ACC112 (cell line): Measurements from ENCODE around the gene TRMT112.
A peak's percentile ranks its signal among the peaks of the same experiment; 100 is the strongest.

Experiments
- H2AFZ ChIP-seq: fragments of 200-600 bp; sonication (generic); one replicate; pipeline ENCODE4 v1.6.0; 2017; ENCODE audit warnings: antibody characterized with exemption, low read length; ENCODE audit not compliant: unreplicated experiment
- H3K27ac ChIP-seq: fragments of 200-600 bp; sonication (generic); 2 replicates; pipeline ENCODE4 v1.5.1; 2014; ENCODE audit warnings: low read depth, mild to moderate bottlenecking, antibody characterized with exemption, low read length, moderate library complexity
- H3K27me3 ChIP-seq: fragments of 200-600 bp; sonication (generic); 2 replicates; pipeline ENCODE4 v1.6.1; 2014; ENCODE audit warnings: mild to moderate bottlenecking, antibody characterized with exemption, low read length, moderate library complexity, mixed read lengths; ENCODE audit not compliant: insufficient read depth
- H3K36me3 ChIP-seq: fragments of 200-600 bp; sonication (generic); 2 replicates; pipeline ENCODE4 v1.6.1; 2016; ENCODE audit warnings: mild to moderate bottlenecking, antibody characterized with exemption, low read length, moderate library complexity, mixed read lengths; ENCODE audit not compliant: insufficient read depth
- H3K4me1 ChIP-seq: fragments of 200-600 bp; sonication (generic); one replicate; pipeline ENCODE4 v1.6.1; 2016; ENCODE audit warnings: low read length, mixed read lengths; ENCODE audit not compliant: insufficient read depth, unreplicated experiment, control insufficient read depth
- H3K4me3 ChIP-seq: fragments of 200-600 bp; sonication (generic); 2 replicates; pipeline ENCODE4 v1.5.1; 2014; ENCODE audit warnings: mild to moderate bottlenecking, low read depth, low read length
- H3K79me2 ChIP-seq: fragments of 200-600 bp; sonication (generic); one replicate; pipeline ENCODE4 v1.6.0; 2016; ENCODE audit warnings: low read length; ENCODE audit not compliant: control insufficient read depth, unreplicated experiment, insufficient read depth

The TRMT112 gene

GRCh38 chr11:64339754-64340408, 22.5 kb upstream of the TRMT112 start, which contains the start of gene CCDC88B:
Gene CCDC88B, plus strand, starts transcription at chr11:64340204. Its CDS starts 63 bp downstream, at chr11:64340267.
- no peaks in the 10 kb centered on the region for H3K36me3 ChIP-seq
- no peaks in the 10 kb centered on the region for H3K27me3 ChIP-seq
- H3K4me1 ChIP-seq, result no peaks in the 10 kb centered on the region
- no peak within 1 kb of the TSS for H3K4me3 ChIP-seq
- no peaks in the 10 kb centered on the region for H3K79me2 ChIP-seq
- H2AFZ ChIP-seq, result no peak within 1 kb of the TSS
- no peak within 1 kb of the TSS for H3K27ac ChIP-seq

GRCh38 chr11:64339286-64339685, 21.9 kb upstream of the TRMT112 start:
- no peak overlapping the region for H3K4me3 ChIP-seq
- no peaks in the 10 kb centered on the region for H3K4me1 ChIP-seq
- H3K36me3 ChIP-seq, result no peaks in the 10 kb centered on the region
- H3K79me2 ChIP-seq, result no peaks in the 10 kb centered on the region
- no peak overlapping the region for H3K27ac ChIP-seq
- no peaks in the 10 kb centered on the region for H3K27me3 ChIP-seq
- H2AFZ ChIP-seq, result no peak overlapping the region

- H3K79me2 ChIP-seq, result no peaks in the 10 kb centered on the region
- H3K4me1 ChIP-seq, result no peaks in the 10 kb centered on the region
- H3K36me3 ChIP-seq, result no peaks in the 10 kb centered on the region
- no peak overlapping the region for H2AFZ ChIP-seq
- no peak overlapping the region for H3K27ac ChIP-seq
- no peaks in the 10 kb centered on the region for H3K27me3 ChIP-seq
- H3K4me3 ChIP-seq, result no peak overlapping the region
These were observed 21.4 kb upstream of the TRMT112 start for GRCh38 chr11:64338716-64339115.

- Histone ChIP-seq H3K79me2 (no peaks in the 10 kb centered on the region), H3K27me3 (no peaks in the 10 kb centered on the region), H2AFZ (no peak overlapping the region), H3K27ac (no peak overlapping the region), H3K4me3 (no peak overlapping the region), H3K36me3 (no peaks in the 10 kb centered on the region), H3K4me1 (no peaks in the 10 kb centered on the region)
These were observed 20.3 kb upstream of the TRMT112 start for GRCh38 chr11:64337538-64338249.

GRCh38 chr11:64334764-64335735, 17.7 kb upstream of the TRMT112 start:
- Histone ChIP-seq H3K27ac (peak overlapping the region; percentile 39; the same call in 1 of the 2 replicates), H2AFZ (no peak overlapping the region), H3K79me2 (no peaks in the 10 kb centered on the region), H3K4me1 (peaks cover 11% of the 10 kb centered on the region), H3K4me3 (no peak overlapping the region), H3K27me3 (no peaks in the 10 kb centered on the region), H3K36me3 (no peaks in the 10 kb centered on the region)

- Histone ChIP-seq H2AFZ (no peak overlapping the region), H3K4me1 (peaks cover 11% of the 10 kb centered on the region), H3K27me3 (no peaks in the 10 kb centered on the region), H3K27ac (no peak overlapping the region), H3K4me3 (no peak overlapping the region), H3K36me3 (no peaks in the 10 kb centered on the region), H3K79me2 (no peaks in the 10 kb centered on the region)
These were observed 16.2 kb upstream of the TRMT112 start for GRCh38 chr11:64333556-64333955.

- no peak overlapping the region for H3K4me3 ChIP-seq
- no peaks in the 10 kb centered on the region for H3K36me3 ChIP-seq
- H3K4me1 ChIP-seq, result peaks cover 11% of the 10 kb centered on the region
- H3K79me2 ChIP-seq, result no peaks in the 10 kb centered on the region
- no peaks in the 10 kb centered on the region for H3K27me3 ChIP-seq
- H2AFZ ChIP-seq, result no peak overlapping the region
- H3K27ac ChIP-seq, result no peak overlapping the region
These were observed 14.4 kb upstream of the TRMT112 start for GRCh38 chr11:64331569-64332371.

GRCh38 chr11:64330888-64331287, 13.5 kb upstream of the TRMT112 start:
- Histone ChIP-seq H3K27me3 (no peaks in the 10 kb centered on the region), H3K4me3 (no peak overlapping the region), H3K79me2 (no peaks in the 10 kb centered on the region), H3K4me1 (peaks cover 11% of the 10 kb centered on the region), H3K27ac (no peak overlapping the region), H2AFZ (no peak overlapping the region), H3K36me3 (no peaks in the 10 kb centered on the region)

- no peak overlapping the region for H3K27ac ChIP-seq
- H2AFZ ChIP-seq, result no peak overlapping the region
- H3K27me3 ChIP-seq, result no peaks in the 10 kb centered on the region
These were observed 10.6 kb upstream of the TRMT112 start for GRCh38 chr11:64327993-64328392.

GRCh38 chr11:64327375-64327774, 10.0 kb upstream of the TRMT112 start:
- Histone ChIP-seq H2AFZ (no peak overlapping the region), H3K79me2 (no peaks in the 10 kb centered on the region), H3K4me1 (peaks cover 9% of the 10 kb centered on the region), H3K36me3 (no peaks in the 10 kb centered on the region), H3K27me3 (no peaks in the 10 kb centered on the region), H3K27ac (no peak overlapping the region), H3K4me3 (no peak overlapping the region)

More at GRCh38 chr11:64327993-64328392, 10.6 kb upstream of the TRMT112 start:
- H3K36me3 ChIP-seq, result no peaks in the 10 kb centered on the region
- no peak overlapping the region for H3K4me3 ChIP-seq
- H3K4me1 ChIP-seq, result peaks cover 11% of the 10 kb centered on the region
- no peaks in the 10 kb centered on the region for H3K79me2 ChIP-seq
